ENCODE measurements around the gene HCRT.

- TF ChIP-seq CTCF (IDR thresholded peaks at IDR 0.05) (no peak), MAX (IDR thresholded peaks at IDR 0.05) (no peak), CHD2 (IDR thresholded peaks at IDR 0.05; ENCODE audit: low read length, partially characterized antibody) (no peak), POLR2A (IDR thresholded peaks at IDR 0.05; ENCODE audit: low read length) (no peak)
Measured at GRCh38 chr17:42230225-42230624, 45.0 kb upstream of the HCRT start.

Data from A549 (cell line).